Stimulated activated CD4-positive, alpha-beta T cell treated with anti-CD3 and anti-CD28 coated beads, TNF-alpha, amount 100 ng/mL, for 24 hours (primary cell): ENCODE data around the gene NLGN1.

ENCODE experiments used
- DNase-seq, 3 experiments: peaks; one replicate each; pipeline ENCODE4 v3.0.0-alpha.2; 2020; ENCODE audit warnings: low read depth in 3 of 3

Gene NLGN1

GRCh38 chr3:173843060-173843459, 445.5 kb downstream of the NLGN1 start:
- DNase-seq, result no peak

- DNase-seq, result no peak
Observed at GRCh38 chr3:173846584-173846983, 449.0 kb downstream of the NLGN1 start.

- no peak for DNase-seq
Observed at GRCh38 chr3:173849489-173849888, 451.9 kb downstream of the NLGN1 start.

DNA sequence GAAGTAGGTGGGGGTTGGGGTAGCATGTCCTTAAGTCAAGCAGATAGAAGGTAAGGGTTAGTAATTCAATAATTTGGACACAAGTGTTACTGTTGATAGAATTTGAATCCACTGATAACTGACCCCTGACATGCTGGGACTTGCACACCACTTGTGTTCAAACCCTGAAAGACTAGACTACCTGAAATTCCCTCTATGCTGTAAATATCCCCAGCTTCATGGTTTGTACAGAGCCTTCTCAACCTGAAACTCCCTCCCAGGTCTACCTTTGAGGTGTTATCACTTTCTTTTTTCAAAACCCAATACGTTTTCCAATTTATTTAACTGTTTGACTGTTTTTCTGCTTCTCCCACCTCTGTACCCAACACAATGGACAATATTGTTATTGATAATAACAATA, 459.6 kb downstream of the NLGN1 start:
- DNase-seq, result no peak

DNA sequence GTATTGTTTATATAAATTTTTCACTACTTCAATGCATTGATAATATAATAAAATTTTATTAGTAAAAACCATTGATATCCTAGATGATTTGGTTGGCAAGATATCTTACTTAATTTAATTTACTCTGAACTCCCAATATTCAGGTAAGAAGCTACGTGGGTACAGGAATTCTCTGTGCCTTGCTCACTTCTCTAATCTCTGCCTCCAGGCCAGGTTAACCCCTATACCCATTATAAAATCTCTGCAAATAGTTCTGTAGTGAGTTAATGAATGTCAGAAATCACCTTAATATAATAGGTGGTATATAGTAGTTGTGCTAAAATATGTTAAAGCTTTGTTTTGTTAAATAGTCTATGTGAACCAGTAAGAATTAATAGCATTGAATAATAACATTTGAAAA, 465.2 kb downstream of the NLGN1 start:
- no peak for DNase-seq

DNA sequence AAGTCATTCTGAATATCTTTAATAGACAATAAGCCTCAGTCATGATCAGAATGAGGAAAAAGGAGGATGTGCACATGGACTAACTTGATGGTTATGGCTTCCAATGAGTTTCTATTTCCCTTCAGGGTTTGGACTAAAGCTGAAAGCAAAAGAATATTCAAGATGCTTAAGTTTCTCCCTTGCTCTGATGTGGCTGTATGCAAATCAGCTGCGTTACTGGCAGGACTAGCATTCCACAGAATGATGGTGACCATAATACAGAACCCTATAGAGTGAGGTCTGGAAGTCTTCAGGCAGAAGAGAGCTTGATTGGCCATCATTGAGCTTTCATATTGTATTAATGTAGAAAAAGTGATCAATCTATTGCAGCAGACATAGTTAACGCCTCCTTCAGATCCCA, 466.0 kb downstream of the NLGN1 start:
- no peak for DNase-seq

- DNase-seq, result no peak
Observed at GRCh38 chr3:173865900-173866498, 468.5 kb downstream of the NLGN1 start.

GRCh38 chr3:173869766-173870165, 472.2 kb downstream of the NLGN1 start:
- DNase-seq, result no peak

GRCh38 chr3:173870976-173871375, 473.4 kb downstream of the NLGN1 start:
- no peak for DNase-seq

- DNase-seq, result no peak
Observed at GRCh38 chr3:173875790-173876189, 478.2 kb downstream of the NLGN1 start.

- DNase-seq, result no peak
Observed at GRCh38 chr3:173876476-173876875, 478.9 kb downstream of the NLGN1 start.

- DNase-seq, result no peak
Observed at GRCh38 chr3:173887888-173888287, 490.3 kb downstream of the NLGN1 start.

- no peak for DNase-seq
Observed at GRCh38 chr3:173889596-173889995, 492.1 kb downstream of the NLGN1 start.

GRCh38 chr3:173890091-173890490, 492.5 kb downstream of the NLGN1 start:
- no peak for DNase-seq

- DNase-seq, result no peak
Observed at GRCh38 chr3:173891272-173892100, 493.9 kb downstream of the NLGN1 start.

GRCh38 chr3:173892547-173892946, 495.0 kb downstream of the NLGN1 start:
- DNase-seq, result no peak

- DNase-seq, result no peak
Observed at GRCh38 chr3:173893066-173893465, 495.5 kb downstream of the NLGN1 start.

DNA sequence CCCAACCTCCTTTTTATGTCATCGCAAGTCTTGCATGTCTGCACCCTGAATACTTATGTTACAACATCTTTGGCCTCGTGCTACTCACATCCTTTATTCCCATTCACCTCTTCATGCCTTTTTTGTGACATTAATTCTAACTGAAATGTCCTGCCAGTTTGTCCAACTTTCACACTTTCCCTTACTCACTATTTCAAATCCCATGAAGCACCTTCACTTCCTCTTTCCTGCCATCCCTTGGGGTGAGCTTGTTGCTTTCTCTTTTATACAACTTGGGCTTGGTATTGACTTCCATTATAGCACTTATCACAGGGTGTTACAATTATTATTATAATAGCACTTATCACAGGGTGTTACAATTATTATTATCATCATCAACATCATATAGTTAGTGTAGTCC, 496.3 kb downstream of the NLGN1 start:
- DNase-seq, result no peak

- no peak for DNase-seq
Observed at GRCh38 chr3:173897631-173898030, 500.1 kb downstream of the NLGN1 start.

DNA sequence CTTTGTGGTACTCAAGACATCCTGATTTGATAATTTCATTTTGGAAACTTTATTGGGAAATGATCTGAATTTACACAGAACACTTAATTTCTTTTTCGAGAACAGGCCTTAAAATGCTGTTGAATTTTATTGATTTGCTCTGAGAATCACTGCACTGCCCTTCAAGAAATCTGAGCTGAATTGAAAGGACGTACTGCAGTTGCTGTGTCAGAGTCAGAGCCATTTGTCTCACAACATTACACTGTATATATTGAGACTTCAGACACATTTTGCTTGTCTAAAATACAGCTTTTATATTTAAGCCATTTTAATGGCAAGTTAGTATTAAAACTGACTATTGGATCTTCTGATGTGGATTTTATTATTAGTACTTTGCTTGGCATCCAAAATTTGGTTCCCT, 504.1 kb downstream of the NLGN1 start:
- DNase-seq, result no peak

- DNase-seq, result no peak
Observed at GRCh38 chr3:173902401-173902800, 504.9 kb downstream of the NLGN1 start.

GRCh38 chr3:173902871-173903270, 505.3 kb downstream of the NLGN1 start:
- DNase-seq, result no peak

DNA sequence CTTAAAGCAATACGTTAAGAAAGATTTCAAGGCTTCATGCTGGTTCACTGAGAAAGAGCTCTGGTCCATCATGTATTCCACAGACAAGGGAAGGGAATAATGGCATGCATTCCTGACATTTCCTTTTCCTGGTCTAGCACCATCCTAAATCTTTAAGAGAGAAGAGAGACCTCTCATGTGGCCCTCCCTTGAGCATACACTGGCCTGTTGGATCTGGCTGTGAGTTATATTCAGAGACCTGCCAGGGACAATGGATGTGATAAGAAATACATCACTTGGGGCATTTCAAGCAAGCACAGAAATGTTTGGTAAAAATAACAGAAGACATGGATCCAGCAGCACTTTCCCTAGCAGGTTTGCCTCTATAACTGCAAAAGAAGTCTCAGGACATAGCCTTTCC, 507.8 kb downstream of the NLGN1 start:
- no peak for DNase-seq

- no peak for DNase-seq
Observed at GRCh38 chr3:173911446-173911845, 513.9 kb downstream of the NLGN1 start.
